HepG2 (cell line): ENCODE results near the gene INHA. TPM values are rescaled to one million over a fixed set of nuclear protein-coding genes. Genes with fewer than 3 reads are reported as not detected.

ENCODE experiments used
- GATAD2A ChIP-seq: IDR thresholded peaks from 2 replicates; pipeline ENCODE4 v1.6.1; 2016
- NFE2L1 ChIP-seq: sonication (generic); formaldehyde crosslinking; IDR thresholded peaks from 2 replicates; pipeline ENCODE4 v1.4.0; 2020; ENCODE audit warnings: missing genetic modification reagents, mild to moderate bottlenecking, borderline replicate concordance
- PHF8 ChIP-seq: sonication (generic); formaldehyde crosslinking; IDR thresholded peaks from 2 replicates; pipeline ENCODE4 v1.5.0; 2020; ENCODE audit warnings: missing genetic modification reagents
- PRDM4 ChIP-seq: sonication (generic); formaldehyde crosslinking; IDR thresholded peaks from 2 replicates; pipeline ENCODE4 v1.9.0; 2021; ENCODE audit warnings: missing genetic modification reagents, borderline replicate concordance
- TGIF2 ChIP-seq: IDR thresholded peaks from 2 replicates; pipeline ENCODE4 v1.6.1; 2016; ENCODE audit warnings: control low read depth, missing compliant biosample characterization
- ZBTB26 ChIP-seq: IDR thresholded peaks from 2 replicates; pipeline ENCODE4 v1.6.1; 2016; ENCODE audit warnings: missing compliant biosample characterization, missing genetic modification reagents, borderline replicate concordance
- ZBTB38 ChIP-seq: sonication (generic); formaldehyde crosslinking; IDR thresholded peaks from 2 replicates; pipeline ENCODE4 v1.5.1; 2020; ENCODE audit warnings: mild to moderate bottlenecking, missing genetic modification reagents
- ZNF30 ChIP-seq: sonication (generic); formaldehyde crosslinking; IDR thresholded peaks from 2 replicates; pipeline ENCODE4 v1.5.0; 2020; ENCODE audit warnings: mild to moderate bottlenecking, missing genetic modification reagents
- ZNF644 ChIP-seq: IDR thresholded peaks from 2 replicates; pipeline ENCODE4 v1.6.1; 2016; ENCODE audit warnings: low read depth
- ZNF720 ChIP-seq: sonication (generic); formaldehyde crosslinking; IDR thresholded peaks from 2 replicates; pipeline ENCODE4 v1.4.0; 2020; ENCODE audit warnings: missing genetic modification reagents
- ZNF776 ChIP-seq: sonication (generic); formaldehyde crosslinking; IDR thresholded peaks from 2 replicates; pipeline ENCODE4 v1.4.0; 2020; ENCODE audit warnings: mild to moderate bottlenecking, missing genetic modification reagents
- ZNF777 ChIP-seq: sonication (generic); formaldehyde crosslinking; IDR thresholded peaks from 2 replicates; pipeline ENCODE4 v1.4.0; 2020; ENCODE audit warnings: missing genetic modification reagents
- polyA plus RNA-seq, 8 experiments: library from polyadenylated mRNA; depleted of rRNA in 3 of 8; stranded (reverse) in 7 of 8; unstranded in 1 of 8; fragments of >200 nt; fragmentation: Illumina TruSeq in 4 of 8; extraction: Trizol in 4 of 8; gene quantifications; 2 replicates each; pipeline versions ENCODE4 v1.2.1 to v1.2.3, GENCODE V29; 2011 to 2016; ENCODE audit warnings: low read depth in 4 of 8, missing spikeins in 1 of 8, mixed read lengths in 1 of 8; ENCODE audit not compliant: insufficient read depth in 1 of 8
- total RNA-seq, 5 experiments: library from RNA; depleted of rRNA; stranded (reverse); fragments of >200 nt; fragmentation: Illumina TruSeq; extraction: Trizol; gene quantifications; 2 replicates each; pipeline ENCODE4 v1.2.3, GENCODE V29; 2016; ENCODE audit warnings: low read depth in 1 of 5
- TF ChIP-seq, protein P1 (sequence below), 2 experiments: sonication (generic) in 1 of 2; formaldehyde crosslinking in 1 of 2; IDR thresholded peaks; 2 replicates each; pipeline versions ENCODE4 v1.6.1 to v1.9.0; 2014 to 2022; ENCODE audit warnings: antibody characterized with exemption in 1 of 2, borderline replicate concordance in 1 of 2, inconsistent platforms in 1 of 2, low read depth in 1 of 2, missing genetic modification reagents in 1 of 2
- TF ChIP-seq, protein P2 (sequence below): sonication (generic); formaldehyde crosslinking; IDR thresholded peaks from 2 replicates; pipeline ENCODE4 v1.4.0; 2020; ENCODE audit warnings: mild to moderate bottlenecking, missing genetic modification reagents, borderline replicate concordance

Gene INHA
- total and polyA plus RNA-seq, 2 of the 13 experiments (the other 11 are each of a cell fraction or from before 2014, with no cell fraction given), result 4.1 to 15.2 TPM

- TF ChIP-seq PRDM4 (CRISPR knock-in tag) (no peak), TGIF2 (CRISPR knock-in tag) (peak; percentile 42; the same call in 1 of the 2 replicates), ZBTB38 (CRISPR knock-in tag) (peak; percentile 96), ZNF720 (CRISPR knock-in tag) (no peak), ZBTB26 (peak; percentile 72; the same call in 1 of the 2 replicates), ZNF777 (CRISPR knock-in tag) (0 out of 2 replicates have a peak, but pooled peaks have one; percentile 55), ZNF644 (CRISPR knock-in tag) (peak; percentile 63; the same call in 1 of the 2 replicates), GATAD2A (CRISPR knock-in tag) (peak; percentile 41), ZNF30 (CRISPR knock-in tag) (no peak), NFE2L1 (CRISPR knock-in tag) (no peak), ZNF776 (CRISPR knock-in tag) (peak; percentile 58; the same call in 1 of the 2 replicates), PHF8 (peak; percentile 65; the same call in 1 of the 2 replicates)
- TF ChIP-seq, protein P1, sequence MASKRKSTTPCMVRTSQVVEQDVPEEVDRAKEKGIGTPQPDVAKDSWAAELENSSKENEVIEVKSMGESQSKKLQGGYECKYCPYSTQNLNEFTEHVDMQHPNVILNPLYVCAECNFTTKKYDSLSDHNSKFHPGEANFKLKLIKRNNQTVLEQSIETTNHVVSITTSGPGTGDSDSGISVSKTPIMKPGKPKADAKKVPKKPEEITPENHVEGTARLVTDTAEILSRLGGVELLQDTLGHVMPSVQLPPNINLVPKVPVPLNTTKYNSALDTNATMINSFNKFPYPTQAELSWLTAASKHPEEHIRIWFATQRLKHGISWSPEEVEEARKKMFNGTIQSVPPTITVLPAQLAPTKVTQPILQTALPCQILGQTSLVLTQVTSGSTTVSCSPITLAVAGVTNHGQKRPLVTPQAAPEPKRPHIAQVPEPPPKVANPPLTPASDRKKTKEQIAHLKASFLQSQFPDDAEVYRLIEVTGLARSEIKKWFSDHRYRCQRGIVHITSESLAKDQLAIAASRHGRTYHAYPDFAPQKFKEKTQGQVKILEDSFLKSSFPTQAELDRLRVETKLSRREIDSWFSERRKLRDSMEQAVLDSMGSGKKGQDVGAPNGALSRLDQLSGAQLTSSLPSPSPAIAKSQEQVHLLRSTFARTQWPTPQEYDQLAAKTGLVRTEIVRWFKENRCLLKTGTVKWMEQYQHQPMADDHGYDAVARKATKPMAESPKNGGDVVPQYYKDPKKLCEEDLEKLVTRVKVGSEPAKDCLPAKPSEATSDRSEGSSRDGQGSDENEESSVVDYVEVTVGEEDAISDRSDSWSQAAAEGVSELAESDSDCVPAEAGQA (IDR thresholded peaks at IDR 0.05; ENCODE audit: low read depth), result 0 out of 2 replicates have a peak, but pooled peaks have one; percentile 65
- TF ChIP-seq, protein P1 (CRISPR knock-in tag; IDR thresholded peaks at IDR 0.05; ENCODE audit: borderline replicate concordance), result no peak
- TF ChIP-seq, protein P2, sequence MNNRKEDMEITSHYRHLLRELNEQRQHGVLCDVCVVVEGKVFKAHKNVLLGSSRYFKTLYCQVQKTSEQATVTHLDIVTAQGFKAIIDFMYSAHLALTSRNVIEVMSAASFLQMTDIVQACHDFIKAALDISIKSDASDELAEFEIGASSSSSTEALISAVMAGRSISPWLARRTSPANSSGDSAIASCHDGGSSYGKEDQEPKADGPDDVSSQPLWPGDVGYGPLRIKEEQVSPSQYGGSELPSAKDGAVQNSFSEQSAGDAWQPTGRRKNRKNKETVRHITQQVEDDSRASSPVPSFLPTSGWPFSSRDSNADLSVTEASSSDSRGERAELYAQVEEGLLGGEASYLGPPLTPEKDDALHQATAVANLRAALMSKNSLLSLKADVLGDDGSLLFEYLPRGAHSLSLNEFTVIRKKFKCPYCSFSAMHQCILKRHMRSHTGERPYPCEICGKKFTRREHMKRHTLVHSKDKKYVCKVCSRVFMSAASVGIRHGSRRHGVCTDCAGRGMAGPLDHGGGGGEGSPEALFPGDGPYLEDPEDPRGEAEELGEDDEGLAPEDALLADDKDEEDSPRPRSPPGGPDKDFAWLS (CRISPR knock-in tag), result peak; percentile 91; the same call in 1 of the 2 replicates
These were observed 30.4 kb upstream of the INHA start (continued) for GRCh38 chr2:219541611-219542180.
